DND-41 (cell line): ENCODE measurements around the gene CNST.
"Not testable (repeated sequence)": the region's sequence is repeated elsewhere in the genome, so short reads cannot be mapped to it uniquely, and the experiment has no call there.

Source experiments
- ATAC-seq: fragments of 200-7000 bp; cut with Tn5 transposase; 3 replicates; pipeline ENCODE4 v1.9.1; 2021; ENCODE audit warnings: low read depth; ENCODE audit not compliant: insufficient read depth
- DNase-seq: peaks from one replicate; pipeline ENCODE4 v3.0.0-alpha.2; 2020
- H2AFZ ChIP-seq: 2 replicates; pipeline ENCODE4 v1.6.0; 2012; ENCODE audit warnings: low read depth, low read length
- H3K27ac ChIP-seq: 2 replicates; pipeline ENCODE4 v1.5.1; 2012; ENCODE audit warnings: low read length, inconsistent platforms
- H3K27me3 ChIP-seq: fragments of 200-600 bp; sonication (generic); 2 replicates; pipeline ENCODE4 v1.6.0; 2012; ENCODE audit warnings: low read length, mild to moderate bottlenecking, inconsistent platforms; ENCODE audit not compliant: insufficient read depth, poor library complexity
- H3K36me3 ChIP-seq: 2 replicates; pipeline ENCODE4 v1.5.1; 2012; ENCODE audit warnings: low read length, inconsistent platforms; ENCODE audit not compliant: insufficient read depth
- H3K4me1 ChIP-seq: 2 replicates; pipeline ENCODE4 v1.5.1; 2012; ENCODE audit warnings: mild to moderate bottlenecking, low read length; ENCODE audit not compliant: insufficient read depth
- H3K4me2 ChIP-seq: 2 replicates; pipeline ENCODE4 v1.6.0; 2012; ENCODE audit warnings: mild to moderate bottlenecking, moderate library complexity, low read length, inconsistent platforms; ENCODE audit not compliant: insufficient read depth
- H3K4me3 ChIP-seq, 2 experiments: fragments of 200-600 bp in 1 of 2; shearing (Covaris generic) in 1 of 2; 2 replicates each; pipeline ENCODE4 v1.5.1; 2012 to 2016; ENCODE audit warnings: inconsistent platforms in 2 of 2, low read length in 2 of 2, mild to moderate bottlenecking in 2 of 2, low read depth in 1 of 2, moderate library complexity in 1 of 2
- H3K79me2 ChIP-seq: 2 replicates; pipeline ENCODE4 v1.6.0; 2012; ENCODE audit warnings: low read length, inconsistent platforms; ENCODE audit not compliant: insufficient read depth
- H3K9ac ChIP-seq: 2 replicates; pipeline ENCODE4 v1.6.0; 2012; ENCODE audit warnings: low read depth, mild to moderate bottlenecking, inconsistent platforms, low read length, moderate library complexity
- H3K9me3 ChIP-seq: 2 replicates; pipeline ENCODE4 v1.5.1; 2012; ENCODE audit warnings: low read length, moderate library complexity, mild to moderate bottlenecking, inconsistent platforms; ENCODE audit not compliant: insufficient read depth, severe bottlenecking
- H4K20me1 ChIP-seq: 2 replicates; pipeline ENCODE4 v1.6.0; 2012; ENCODE audit warnings: low read length; ENCODE audit not compliant: insufficient read depth
- EZH2 ChIP-seq: IDR thresholded peaks from 3 replicates; pipeline ENCODE4 v1.6.1; 2012; ENCODE audit warnings: borderline replicate concordance, low read depth, mild to moderate bottlenecking, moderate library complexity, low read length, inconsistent platforms; ENCODE audit not compliant: severe bottlenecking
- TF ChIP-seq, protein P1 (sequence below): IDR thresholded peaks from 2 replicates; pipeline ENCODE4 v1.5.1; 2012; ENCODE audit warnings: borderline replicate concordance, low read length, moderate library complexity, mild to moderate bottlenecking; ENCODE audit not compliant: poor library complexity, severe bottlenecking; ENCODE audit errors: extremely low read depth

The CNST gene

DNA sequence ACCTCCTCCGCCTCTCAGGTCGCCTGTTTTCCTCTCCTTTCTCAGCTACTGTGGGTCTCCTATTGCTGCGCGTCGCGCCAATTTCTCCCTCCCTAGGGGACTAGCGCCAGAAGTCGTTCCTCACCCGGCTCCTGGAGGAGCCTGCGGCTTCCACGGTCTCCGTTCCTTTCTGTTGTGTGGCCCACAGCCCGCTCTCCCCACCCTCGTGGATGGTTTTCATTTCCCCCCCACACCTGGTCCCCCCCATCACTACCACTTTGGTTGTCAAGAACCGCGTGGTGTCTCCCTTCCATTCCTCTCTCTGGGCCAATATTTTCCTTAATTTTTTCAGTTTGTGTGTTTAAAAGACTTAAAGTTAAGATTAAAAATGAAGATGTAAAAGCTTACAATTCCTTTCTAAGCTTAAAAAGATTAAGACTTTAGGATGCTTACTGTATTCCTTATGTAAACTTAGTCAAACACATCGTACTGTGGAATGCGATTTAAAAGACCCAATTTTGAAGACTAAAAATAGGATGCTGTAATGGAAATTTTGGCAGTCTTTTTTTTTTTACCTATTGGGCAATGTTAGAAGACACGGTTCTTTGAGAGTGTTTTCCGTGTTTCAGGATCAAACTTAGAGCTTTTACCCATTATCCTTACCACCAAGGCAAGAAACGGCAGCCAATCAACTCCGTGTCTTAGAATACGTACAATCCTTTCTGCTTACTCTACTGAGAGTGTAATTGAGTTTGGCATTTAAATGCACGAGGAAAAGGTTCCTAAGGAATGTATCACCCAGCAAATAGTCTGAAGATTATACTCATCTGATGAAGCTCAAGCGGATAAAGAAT, 773 bp downstream of the CNST start:
- Histone ChIP-seq H3K4me3 (peak overlapping the region; percentile 78 to 79), H3K9me3 (no peaks in the 10 kb centered on the region), H3K27ac (peak overlapping the region; percentile 78), H3K9ac (peak overlapping the region; percentile 65), H3K4me1 (peaks cover 44% of the 10 kb centered on the region), H3K27me3 (no peaks in the 10 kb centered on the region), H3K4me2 (peak overlapping the region; percentile 74), H4K20me1 (peaks cover 10% of the 10 kb centered on the region; the same call in 1 of the 2 replicates), H3K36me3 (peaks cover 10% of the 10 kb centered on the region), H3K79me2 (peaks cover 83% of the 10 kb centered on the region), H2AFZ (peak overlapping the region; percentile 90)
- no peak for DNase-seq
- no peak; the same call in 2 of the 3 replicates for ATAC-seq
- TF ChIP-seq EZH2 = no peak
- TF ChIP-seq, protein P1, sequence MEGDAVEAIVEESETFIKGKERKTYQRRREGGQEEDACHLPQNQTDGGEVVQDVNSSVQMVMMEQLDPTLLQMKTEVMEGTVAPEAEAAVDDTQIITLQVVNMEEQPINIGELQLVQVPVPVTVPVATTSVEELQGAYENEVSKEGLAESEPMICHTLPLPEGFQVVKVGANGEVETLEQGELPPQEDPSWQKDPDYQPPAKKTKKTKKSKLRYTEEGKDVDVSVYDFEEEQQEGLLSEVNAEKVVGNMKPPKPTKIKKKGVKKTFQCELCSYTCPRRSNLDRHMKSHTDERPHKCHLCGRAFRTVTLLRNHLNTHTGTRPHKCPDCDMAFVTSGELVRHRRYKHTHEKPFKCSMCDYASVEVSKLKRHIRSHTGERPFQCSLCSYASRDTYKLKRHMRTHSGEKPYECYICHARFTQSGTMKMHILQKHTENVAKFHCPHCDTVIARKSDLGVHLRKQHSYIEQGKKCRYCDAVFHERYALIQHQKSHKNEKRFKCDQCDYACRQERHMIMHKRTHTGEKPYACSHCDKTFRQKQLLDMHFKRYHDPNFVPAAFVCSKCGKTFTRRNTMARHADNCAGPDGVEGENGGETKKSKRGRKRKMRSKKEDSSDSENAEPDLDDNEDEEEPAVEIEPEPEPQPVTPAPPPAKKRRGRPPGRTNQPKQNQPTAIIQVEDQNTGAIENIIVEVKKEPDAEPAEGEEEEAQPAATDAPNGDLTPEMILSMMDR = no peak

DNA sequence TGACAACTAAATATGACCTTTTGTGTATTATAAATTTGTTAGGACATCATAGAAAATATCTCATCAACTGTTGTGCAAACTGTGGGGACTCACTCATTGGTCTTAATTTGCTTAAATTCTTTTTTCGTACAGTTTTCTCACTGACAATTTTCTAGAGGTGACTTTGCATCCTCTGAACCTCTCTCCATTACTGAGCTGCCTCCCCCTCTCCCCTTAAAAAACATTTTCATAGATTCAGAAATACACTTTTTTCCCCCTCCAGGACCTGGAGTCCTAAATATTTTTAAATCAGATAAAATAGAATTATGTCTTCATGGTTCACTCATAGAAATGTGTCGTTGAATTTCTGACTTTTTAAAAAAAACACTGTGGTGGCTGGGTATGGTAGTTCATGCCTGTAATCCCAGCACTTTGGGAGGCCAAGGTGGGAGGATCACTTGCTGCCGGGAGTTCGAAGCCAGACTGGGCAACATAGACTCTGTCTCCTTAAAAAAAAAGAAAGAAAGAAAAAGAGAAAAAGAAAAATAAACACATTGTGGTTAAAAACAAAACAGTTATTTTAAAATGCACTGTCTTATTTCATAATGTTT, 1.5 kb downstream of the CNST start:
- Histone ChIP-seq H3K9me3 (no peaks in the 10 kb centered on the region), H3K4me1 (peaks cover 44% of the 10 kb centered on the region), H3K9ac (peak overlapping the region; percentile 65), H2AFZ (no peak overlapping the region), H3K79me2 (peaks cover 88% of the 10 kb centered on the region), H3K27me3 (no peaks in the 10 kb centered on the region), H4K20me1 (peaks cover 10% of the 10 kb centered on the region; the same call in 1 of the 2 replicates), H3K36me3 (peaks cover 10% of the 10 kb centered on the region), H3K4me2 (peak overlapping the region; percentile 74), H3K4me3 (peak overlapping the region; percentile 78 to 79; a peak in 3 of 4 replicates), H3K27ac (peak overlapping the region; percentile 78; the same call in 1 of the 2 replicates)
- TF ChIP-seq, protein P1 = no peak
- no peak for ATAC-seq
- no peak for DNase-seq

DNA sequence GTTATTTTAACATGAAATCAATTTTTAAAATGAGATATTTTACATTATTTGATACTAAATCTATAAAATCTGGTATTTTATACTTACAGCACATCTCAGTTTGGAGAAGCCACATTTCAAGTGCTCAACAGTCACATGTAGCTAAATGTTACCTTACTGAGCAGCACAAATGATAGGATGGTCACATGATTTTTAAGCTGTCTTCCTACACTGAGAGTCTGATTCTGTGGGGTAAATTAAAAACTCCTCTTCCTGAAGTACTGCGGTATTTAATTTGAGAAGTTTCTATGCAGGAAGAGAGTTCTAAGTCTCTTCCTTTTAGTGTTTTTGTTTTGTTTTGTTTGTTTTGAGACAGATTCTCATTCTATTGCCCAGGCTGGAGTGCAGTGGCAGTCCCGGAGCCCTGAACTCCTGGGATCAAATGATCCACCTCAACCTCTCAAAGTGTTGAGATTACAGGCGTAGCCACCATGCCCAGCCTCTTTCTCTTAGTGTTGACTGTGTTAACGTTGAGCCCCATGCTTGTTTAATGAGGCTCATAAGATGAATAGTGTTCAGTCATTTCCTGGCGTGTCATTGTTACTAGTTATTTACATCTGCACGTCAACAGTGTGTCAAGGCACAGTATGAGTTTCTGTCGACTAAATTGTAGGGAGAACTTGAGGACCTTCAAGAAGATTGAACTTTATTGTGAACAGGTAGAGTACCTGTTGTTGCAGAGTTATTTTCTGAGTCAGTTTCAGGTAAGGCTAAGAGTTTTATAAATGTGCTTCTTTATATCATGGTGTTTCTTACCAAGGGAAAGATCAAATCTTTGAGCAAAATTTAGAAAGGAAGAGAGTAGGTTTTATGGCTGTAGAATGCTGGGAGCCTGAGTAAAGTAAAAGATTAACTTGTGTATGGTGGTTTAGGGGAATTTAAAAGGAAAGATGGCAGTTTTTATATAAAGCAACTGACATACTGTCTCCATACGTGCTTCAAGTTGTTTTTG, 3.3 kb downstream of the CNST start:
- Histone ChIP-seq H3K36me3 (peaks cover 3% of the 10 kb centered on the region; the same call in 1 of the 2 replicates), H2AFZ (no peak overlapping the region), H3K27ac (no peak overlapping the region), H3K4me2 (peak overlapping the region; percentile 74; the same call in 1 of the 2 replicates), H3K4me1 (peaks cover 36% of the 10 kb centered on the region), H4K20me1 (peaks cover 10% of the 10 kb centered on the region; the same call in 1 of the 2 replicates), H3K27me3 (no peaks in the 10 kb centered on the region), H3K9ac (no peak overlapping the region), H3K4me3 (peak overlapping the region in 1 of 2 experiments; percentile 26; a peak in 2 of 4 replicates), H3K9me3 (no peaks in the 10 kb centered on the region), H3K79me2 (peaks cover 95% of the 10 kb centered on the region)
- DNase-seq (no peak), ATAC-seq (no peak)
- TF ChIP-seq EZH2 = no peak
- TF ChIP-seq, protein P1 = no peak

DNA sequence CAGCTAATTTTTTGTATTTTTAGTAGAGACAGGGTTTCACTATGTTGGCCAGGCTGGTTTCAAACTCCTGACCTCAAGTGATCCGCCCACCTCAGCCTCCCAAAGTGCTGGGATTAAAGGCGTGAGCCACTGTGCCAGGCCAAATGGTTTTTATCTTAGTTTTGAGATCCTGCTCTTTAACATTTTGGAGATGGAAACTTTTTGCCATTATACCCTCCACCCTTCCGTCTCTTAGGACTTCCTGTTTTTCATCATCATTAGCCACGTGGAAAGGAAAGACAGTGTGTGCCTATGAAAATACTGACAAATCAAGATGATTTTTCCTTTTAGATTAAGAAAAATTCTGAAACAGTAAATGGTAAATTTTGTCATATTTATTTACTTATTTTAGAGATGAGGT, 5.1 kb downstream of the CNST start:
- DNase-seq, H3K4me3 ChIP-seq, ATAC-seq, H3K27me3 ChIP-seq, H3K9ac ChIP-seq, H2AFZ ChIP-seq, H3K27ac ChIP-seq, H3K4me2 ChIP-seq, H3K9me3 ChIP-seq, H3K36me3 ChIP-seq: not testable (repeated sequence)
- H3K79me2 ChIP-seq = peaks cover 93% of the 10 kb centered on the region
- peaks cover 12% of the 10 kb centered on the region; the same call in 1 of the 2 replicates for H4K20me1 ChIP-seq
- H3K4me1 ChIP-seq = peaks cover 25% of the 10 kb centered on the region
